K562 (cell line): Measurements from ENCODE around the gene AADAC. TPM values are rescaled to one million over a fixed set of nuclear protein-coding genes. Genes with fewer than 3 reads are reported as not detected.

Experiments used
- ATAC-seq: fragments of 200-7000 bp; cut with Tn5 transposase; 3 replicates; pipeline ENCODE4 v1.9.1; 2020; ENCODE audit warnings: moderate library complexity
- BruUV-seq: library from RNA; stranded (reverse); fragments of 400-500 nt; replicated peaks from 2 replicates; lab custom pipeline; 2021; lab: Mats Ljungman, UMichigan
- CTCF ChIA-PET: fragments of 300-600 bp; formaldehyde crosslinking; extraction: SDS; loops from one replicate; lab custom pipeline; 2021; ENCODE audit warnings: low intra/inter-chr PET ratio; lab: Yijun Ruan, JAX
- POLR2A ChIA-PET: fragments of 300-600, 350-650 bp; sonication (Branson Sonifier 250); formaldehyde crosslinking; extraction: SDS; loops from one replicate; lab custom pipeline; 2021; ENCODE audit warnings: antibody characterized with exemption, inconsistent platforms; lab: Yijun Ruan, JAX
- DNase-seq, 4 experiments: peaks; one replicate each; pipeline versions ENCODE4 v3.0.0 to v3.0.0-alpha.2; 2011 to 2018; ENCODE audit warnings: low spot score in 3 of 4, mixed read lengths in 3 of 4; ENCODE audit errors: extremely low read depth in 1 of 4
- FAIRE-seq: peaks from 2 replicates; lab custom pipeline; 2011; peaks lifted over from hg19 to GRCh38; lab: Jason Lieb, UNC
- H2AFZ ChIP-seq: 2 replicates; pipeline ENCODE4 v1.6.0; 2011; ENCODE audit warnings: low read depth, low read length, control low read depth, inconsistent platforms
- H3K27ac ChIP-seq: fragments of 200-600 bp; 3 replicates; pipeline ENCODE4 v1.8.0; 2011; ENCODE audit warnings: low read depth, mild to moderate bottlenecking, control low read depth, inconsistent platforms, low read length, moderate library complexity, mixed read lengths; ENCODE audit errors: extremely low read depth
- H3K27me3 ChIP-seq, 2 experiments: fragments of 300-600 bp in 1 of 2; 2 replicates in 1 of 2; 3 replicates in 1 of 2; pipeline versions ENCODE4 v1.6.0 to v1.8.0; 2011; ENCODE audit warnings: inconsistent platforms in 2 of 2, low read length in 2 of 2, mild to moderate bottlenecking in 1 of 2, mixed read lengths in 1 of 2, moderate library complexity in 1 of 2; ENCODE audit not compliant: control insufficient read depth in 2 of 2, insufficient read depth in 2 of 2
- H3K36me3 ChIP-seq: fragments of 300-600 bp; 3 replicates; pipeline ENCODE4 v1.8.0; 2011; ENCODE audit warnings: mild to moderate bottlenecking, low read length, inconsistent platforms; ENCODE audit not compliant: control insufficient read depth, insufficient read depth
- H3K4me1 ChIP-seq, 2 experiments: fragments of 200-600 bp in 1 of 2; replicated peaks in 1 of 2; 2 replicates in 1 of 2; 3 replicates in 1 of 2; pipeline versions ENCODE4 v1.5.1 to v1.8.0; 2011; ENCODE audit warnings: inconsistent platforms in 2 of 2, low read length in 2 of 2, mild to moderate bottlenecking in 1 of 2, mixed read lengths in 1 of 2, moderate library complexity in 1 of 2; ENCODE audit not compliant: control insufficient read depth in 2 of 2, insufficient read depth in 2 of 2
- H3K4me2 ChIP-seq: 2 replicates; pipeline ENCODE4 v1.6.1; 2011; ENCODE audit warnings: low read length, control low read depth, inconsistent platforms, mixed read lengths; ENCODE audit not compliant: insufficient read depth
- H3K4me3 ChIP-seq: fragments of 200-600 bp; sonication (generic), shearing (Covaris generic); 2 replicates; pipeline ENCODE4 v1.5.1; 2016; ENCODE audit warnings: control low read depth, inconsistent platforms
- H3K79me2 ChIP-seq: fragments of 200-600 bp; 3 replicates; pipeline ENCODE4 v1.8.0; 2011; ENCODE audit warnings: low read length, inconsistent platforms; ENCODE audit not compliant: control insufficient read depth, insufficient read depth
- H3K9ac ChIP-seq, 2 experiments: 2 replicates each; pipeline versions ENCODE4 v1.6.0 to v1.6.1; 2011; ENCODE audit warnings: low read depth in 2 of 2, low read length in 2 of 2, control low read depth in 1 of 2, inconsistent platforms in 1 of 2, mild to moderate bottlenecking in 1 of 2, mixed read lengths in 1 of 2; ENCODE audit not compliant: insufficient read depth in 1 of 2
- H3K9me1 ChIP-seq: one replicate; pipeline ENCODE4 v1.6.0; 2011; ENCODE audit warnings: inconsistent platforms, mild to moderate bottlenecking, low read length, moderate library complexity; ENCODE audit not compliant: control insufficient read depth, insufficient read depth
- H3K9me3 ChIP-seq: replicated peaks from 2 replicates; pipeline ENCODE4 v1.5.1; 2011; ENCODE audit warnings: low read depth, low read length, inconsistent platforms; ENCODE audit not compliant: control insufficient read depth, insufficient read depth
- H4K20me1 ChIP-seq: replicated peaks from 2 replicates; pipeline ENCODE4 v1.6.1; 2011; ENCODE audit warnings: low read length, inconsistent platforms, mixed read lengths; ENCODE audit not compliant: control insufficient read depth, insufficient read depth
- ATF4 ChIP-seq: fragments of 450-650 bp; formaldehyde crosslinking; IDR thresholded peaks from 2 replicates; pipeline ENCODE4 v1.4.0; 2022; ENCODE audit warnings: mild to moderate bottlenecking, moderate library complexity
- CBFA2T2 ChIP-seq: fragments of 450-650 bp; conservative IDR thresholded peaks from 2 replicates; pipeline ENCODE4 v1.6.1; 2017; ENCODE audit warnings: mild to moderate bottlenecking
- HDAC2 ChIP-seq: fragments of 450-650 bp; IDR thresholded peaks from 2 replicates; pipeline ENCODE4 v1.6.1; 2016; ENCODE audit warnings: mild to moderate bottlenecking
- IRF9 ChIP-seq: fragments of 450-650 bp; IDR thresholded peaks from 2 replicates; pipeline ENCODE4 v1.6.1; 2016; ENCODE audit warnings: missing biosample characterization, missing genetic modification characterization
- KLF6 ChIP-seq: fragments of 250-450 bp; sonication (Bioruptor Pico); IDR thresholded peaks from 2 replicates; pipeline ENCODE4 v1.4.0; 2020; ENCODE audit warnings: mild to moderate bottlenecking, moderate library complexity, borderline replicate concordance
- POLR2G ChIP-seq: fragments of 200-400 bp; formaldehyde crosslinking; IDR thresholded peaks from 2 replicates; pipeline ENCODE4 v1.6.1; 2017; ENCODE audit warnings: low read depth, mild to moderate bottlenecking, antibody characterized with exemption, low read length, moderate library complexity
- RAD21 ChIP-seq, 2 experiments: fragments of 250-450 bp in 1 of 2; fragments of 450-650 bp in 1 of 2; sonication (Bioruptor Pico) in 1 of 2; formaldehyde crosslinking in 1 of 2; IDR thresholded peaks in 1 of 2; conservative IDR thresholded peaks in 1 of 2; 2 replicates each; pipeline versions ENCODE4 v1.4.0 to v1.8.0; 2020 to 2022; ENCODE audit warnings: mild to moderate bottlenecking in 2 of 2, moderate library complexity in 1 of 2
- STAT5A ChIP-seq: IDR thresholded peaks from 2 replicates; pipeline ENCODE4 v1.6.1; 2012; ENCODE audit warnings: low read length, inconsistent platforms, borderline replicate concordance
- TRIM24 ChIP-seq, 2 experiments: fragments of 450-650 bp; IDR thresholded peaks; 2 replicates each; pipeline ENCODE4 v1.6.1; 2016
- ZNF239 ChIP-seq: fragments of 250-450 bp; sonication (Bioruptor Pico); IDR thresholded peaks from 2 replicates; pipeline ENCODE4 v1.4.0; 2020; ENCODE audit warnings: mild to moderate bottlenecking
- ZNF280B ChIP-seq: fragments of 250-450 bp; sonication (Bioruptor Pico); IDR thresholded peaks from 2 replicates; pipeline ENCODE4 v1.5.1; 2021; ENCODE audit warnings: mild to moderate bottlenecking
- ZNF316 ChIP-seq: fragments of 450-650 bp; IDR thresholded peaks from 2 replicates; pipeline ENCODE4 v1.6.1; 2016
- ZNF696 ChIP-seq: fragments of 250-450 bp; sonication (Bioruptor Pico); conservative IDR thresholded peaks from 2 replicates; pipeline ENCODE4 v1.4.0; 2020; ENCODE audit warnings: mild to moderate bottlenecking, moderate library complexity
- WGBS: fragments of 100-300 bp; shearing (Covaris generic); methylation state at CpG from one replicate; pipeline ENCODE4 v1.1.6; 2016; ENCODE audit warnings: low coverage, mixed read lengths; ENCODE audit not compliant: insufficient coverage; ENCODE audit errors: missing lambda C conversion rate; 5-methylcytosine and 5-hydroxymethylcytosine counted together
- in situ Hi-C: fragments of 300-500 bp; cut with MboI; formaldehyde crosslinking; loops from 4 replicates; pipeline ENCODE4 v1.15.0; 2018; ENCODE audit warnings: inconsistent platforms, mixed read lengths
- intact Hi-C: fragments of 100-400 bp; cut with micrococcal nuclease; formaldehyde crosslinking; loops from 2 replicates; pipeline ENCODE4 v1.14.2; 2022
- polyA plus RNA-seq, 8 experiments: library from polyadenylated mRNA; depleted of rRNA in 4 of 8; stranded (reverse) in 5 of 8; unstranded in 3 of 8; fragments of >200 nt; fragmentation: Nextera tagmentation in 2 of 8; fragmentation: Illumina TruSeq in 1 of 8; extraction: Ambion mirVana in 2 of 8; extraction: Trizol in 1 of 8; gene quantifications; 2 replicates each; pipeline versions ENCODE4 v1.2.1 to v1.2.3, GENCODE V29; 2011 to 2014; ENCODE audit warnings: inconsistent platforms in 1 of 8, missing spikeins in 1 of 8
- total RNA-seq, 7 experiments: library from RNA; depleted of rRNA in 6 of 7; stranded (reverse); fragments of >200 nt in 6 of 7; fragmentation: Illumina TruSeq in 2 of 7; extraction: Trizol in 2 of 7; gene quantifications; 2 replicates each; pipeline versions ENCODE4 v1.2.1 to v1.2.3, GENCODE V29; 2011 to 2021; ENCODE audit warnings: low replicate concordance in 1 of 7

Gene AADAC
- total and polyA plus RNA-seq, 9 of the 15 experiments (the other 6 are each of a cell fraction or from before 2014, with no cell fraction given) = 0.47 TPM; not detected in 8

GRCh38 chr3:151818361-151818760 lies 4.4 kb downstream of the AADAC start:
- intact Hi-C loops = no loop called here
- CTCF ChIA-PET = no interaction called here
- Histone ChIP-seq H3K36me3 (no peaks in the 10 kb centered on the region), H3K4me3 (no peak overlapping the region), H3K79me2 (no peaks in the 10 kb centered on the region), H3K9me3 (no peaks in the 10 kb centered on the region), H3K27me3 (no peaks in the 10 kb centered on the region), H3K4me2 (no peak overlapping the region), H3K27ac (no peak overlapping the region), H3K9me1 (no peaks in the 10 kb centered on the region), H2AFZ (no peak overlapping the region), H4K20me1 (no peaks in the 10 kb centered on the region), H3K4me1 (no peaks in the 10 kb centered on the region; a peak in 1 of 5 replicates), H3K9ac (no peak overlapping the region)
- POLR2A ChIA-PET = interaction anchor here (0.8 kb wide), 1 partner anchor 9 kb away, joined by 3 read pairs; no protein-coding TSS in a partner anchor
- FAIRE-seq (no peak), ATAC-seq (no peak), DNase-seq (no peak)
- in situ Hi-C loops = no loop called here
- WGBS = 29% methylated on average over 4 of the region's 4 CpGs
- peak in 1 of 2 experiments; percentile 33; a peak in 2 of 4 replicates for TF ChIP-seq RAD21 (CRISPR knock-in tag; conservative IDR thresholded peaks at IDR 0.05 in 1 of 2, IDR thresholded peaks at IDR 0.05 in 1 of 2)
- TF ChIP-seq ZNF696 (CRISPR knock-in tag) = no peak
- BruUV-seq = no TSS peak

- H3K79me2 ChIP-seq = no peaks in the 10 kb centered on the region
- peak overlapping the region; percentile 61 for H3K27ac ChIP-seq
- BruUV-seq = no TSS peak
- H3K9me3 ChIP-seq = no peaks in the 10 kb centered on the region
- no peaks in the 10 kb centered on the region for H4K20me1 ChIP-seq
- POLR2A ChIA-PET = no interaction called here
- intact Hi-C loops = no loop called here
- H3K27me3 ChIP-seq = no peaks in the 10 kb centered on the region
- CTCF ChIA-PET = no interaction called here
- 0 out of 4 replicates have a peak overlapping the region, but pooled peaks of 1 of the 2 experiments have one; percentile 55 for H3K9ac ChIP-seq
- peak; percentile 90 for ATAC-seq
- no peaks in the 10 kb centered on the region for H3K36me3 ChIP-seq
- in situ Hi-C loops = no loop called here
- peak overlapping the region; percentile 67 for H3K4me2 ChIP-seq
- peak overlapping the region; percentile 73 for H2AFZ ChIP-seq
- no peaks in the 10 kb centered on the region for H3K9me1 ChIP-seq
- FAIRE-seq = peak; percentile 69
- no peak overlapping the region for H3K4me3 ChIP-seq
- H3K4me1 ChIP-seq = no peaks in the 10 kb centered on the region; a peak in 1 of 5 replicates
- DNase-seq = peak in 2 of 4 experiments; percentile 52 to 59
- 3% methylated on average over 4 of the region's 4 CpGs for WGBS
- TF ChIP-seq IRF9 (tag) (no peak), KLF6 (CRISPR knock-in tag) (no peak), TRIM24 (IDR thresholded peaks at IDR 0.05) (peak; percentile 71 to 77; a peak in 3 of 4 replicates), ATF4 (CRISPR knock-in tag) (no peak), POLR2G (no peak), ZNF316 (peak; percentile 57), STAT5A (peak; percentile 60), HDAC2 (0 out of 2 replicates have a peak, but pooled peaks have one; percentile 33), ZNF239 (CRISPR knock-in tag) (no peak), CBFA2T2 (peak; percentile 90), ZNF280B (CRISPR knock-in tag) (no peak)
Measured at GRCh38 chr3:151819910-151820309, 6.0 kb downstream of the AADAC start.
